Activated naive CD4-positive, alpha-beta T cell treated with anti-CD3 and anti-CD28 coated beads, Interleukin-2, amount 50 U/mL, for 72 hours (primary cell): ENCODE data around the gene PTPN2. TPM values are rescaled to one million over a fixed set of nuclear protein-coding genes. Genes with fewer than 3 reads are reported as not detected.
"Not testable (repeated sequence)": the region's sequence is repeated elsewhere in the genome, so short reads cannot be mapped to it uniquely, and the experiment has no call there.

Source experiments
- ATAC-seq, 2 donors: fragments of 150-1000 bp; cut with Tn5 transposase; 2 replicates each; pipeline ENCODE4 v1.10.0; 2021; ENCODE audit warnings: mild to moderate bottlenecking in 2 of 2, moderate library complexity in 2 of 2
- DNase-seq, 2 donors: peaks; one replicate each; pipeline ENCODE4 v3.0.0; 2021 to 2022; ENCODE audit warnings: low spot score in 2 of 2
- H3K27ac Mint-ChIP-seq, 2 donors: one replicate each; pipeline ENCODE4 v1.8.0; 2022; ENCODE audit warnings: mild to moderate bottlenecking in 2 of 2, mixed read lengths in 2 of 2
- H3K36me3 Mint-ChIP-seq, 2 donors: one replicate each; pipeline ENCODE4 v1.8.0; 2022; ENCODE audit warnings: mixed read lengths in 2 of 2
- H3K9me3 Mint-ChIP-seq, 2 donors: one replicate each; pipeline ENCODE4 v1.8.0; 2022; ENCODE audit warnings: mixed read lengths in 2 of 2
- total RNA-seq, 2 donors: library from RNA; stranded (reverse); gene quantifications; one replicate each; pipeline ENCODE4 v1.2.3, GENCODE V29; 2022

The PTPN2 gene
- total RNA-seq, 2 donors from 2014 or later, result 57.0 to 69.9 TPM

GRCh38 chr18:12873961-12874567 is 10.0 kb downstream of the PTPN2 start:
- ATAC-seq, DNase-seq, H3K9me3 Mint-ChIP-seq, H3K27ac Mint-ChIP-seq: not testable (repeated sequence)
- peaks cover 5 to 13% of the 10 kb centered on the region in 2 donors for H3K36me3 Mint-ChIP-seq

DNA sequence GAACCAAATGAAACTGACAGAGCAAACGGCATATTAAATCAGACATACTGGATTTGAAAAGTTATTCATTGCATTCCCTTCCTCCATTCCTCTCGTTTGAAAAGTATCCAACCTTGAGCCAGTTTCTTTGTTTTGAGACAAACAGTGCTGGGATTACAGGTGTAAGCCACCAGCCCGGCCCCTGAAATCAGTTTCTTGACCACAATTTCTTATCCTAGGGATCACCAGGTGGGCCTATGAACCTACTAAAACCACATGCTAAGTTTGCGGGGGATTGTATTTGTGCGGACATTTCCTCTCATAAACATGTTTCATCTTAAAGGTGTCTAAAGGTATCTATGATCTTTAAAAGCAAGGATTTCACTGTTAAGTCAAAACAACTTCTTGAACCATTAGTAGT is 11.6 kb downstream of the PTPN2 start:
- Mint-ChIP-seq H3K27ac (no peak overlapping the region), H3K9me3 (peaks cover 0 to 5% of the 10 kb centered on the region in 2 donors), H3K36me3 (peaks cover 5 to 8% of the 10 kb centered on the region in 2 donors)
- DNase-seq, result no peak
- no peak for ATAC-seq

- H3K27ac Mint-ChIP-seq, result no peak overlapping the region
These were observed 15.5 kb downstream of the PTPN2 start for GRCh38 chr18:12868576-12868975.

DNA sequence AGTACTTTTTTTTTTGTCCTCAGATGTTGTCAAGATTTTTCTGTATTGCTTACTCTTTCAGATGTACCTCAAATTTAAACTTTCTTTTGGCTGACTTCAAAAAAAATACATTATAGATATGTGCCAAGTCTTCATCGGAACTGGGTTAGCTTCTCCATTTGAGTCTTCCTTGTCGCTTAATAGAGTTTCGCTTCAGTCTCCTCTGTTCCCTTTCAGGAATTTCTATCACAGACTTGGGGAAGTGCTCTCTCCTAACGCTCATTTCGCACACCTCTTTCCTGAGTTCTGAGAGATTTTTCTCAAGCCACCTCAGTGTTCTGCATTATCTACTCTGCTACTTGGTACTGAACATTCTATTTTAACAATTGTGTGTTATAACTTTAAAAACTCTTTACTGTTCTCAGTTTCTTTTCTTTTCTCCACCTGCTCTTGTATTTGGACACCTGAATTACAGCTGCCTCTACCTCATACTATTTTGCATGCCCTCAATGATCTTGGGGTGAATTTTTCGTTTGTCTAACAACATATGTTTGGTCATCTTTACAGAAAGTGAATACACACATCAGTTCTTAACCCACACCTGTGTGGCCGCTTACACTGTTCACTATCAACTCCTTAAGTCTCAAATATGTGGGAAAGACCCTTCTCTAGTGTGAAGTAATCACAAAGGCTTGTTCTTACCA is 16.5 kb downstream of the PTPN2 start:
- Mint-ChIP-seq H3K9me3 (no peaks in the 10 kb centered on the region), H3K36me3 (no peaks in the 10 kb centered on the region), H3K27ac (no peak overlapping the region)
- ATAC-seq (no peak), DNase-seq (no peak)

More at GRCh38 chr18:12868576-12868975, 15.5 kb downstream of the PTPN2 start:
- H3K9me3 Mint-ChIP-seq, result no peaks in the 10 kb centered on the region
- ATAC-seq (no peak), DNase-seq (no peak)
- no peaks in the 10 kb centered on the region for H3K36me3 Mint-ChIP-seq

GRCh38 chr18:12863687-12864216 is 20.3 kb downstream of the PTPN2 start:
- no peaks in the 10 kb centered on the region for H3K36me3 Mint-ChIP-seq
- ATAC-seq (no peak), DNase-seq (no peak)
- H3K27ac Mint-ChIP-seq, result no peak overlapping the region
- H3K9me3 Mint-ChIP-seq, result no peaks in the 10 kb centered on the region

DNA sequence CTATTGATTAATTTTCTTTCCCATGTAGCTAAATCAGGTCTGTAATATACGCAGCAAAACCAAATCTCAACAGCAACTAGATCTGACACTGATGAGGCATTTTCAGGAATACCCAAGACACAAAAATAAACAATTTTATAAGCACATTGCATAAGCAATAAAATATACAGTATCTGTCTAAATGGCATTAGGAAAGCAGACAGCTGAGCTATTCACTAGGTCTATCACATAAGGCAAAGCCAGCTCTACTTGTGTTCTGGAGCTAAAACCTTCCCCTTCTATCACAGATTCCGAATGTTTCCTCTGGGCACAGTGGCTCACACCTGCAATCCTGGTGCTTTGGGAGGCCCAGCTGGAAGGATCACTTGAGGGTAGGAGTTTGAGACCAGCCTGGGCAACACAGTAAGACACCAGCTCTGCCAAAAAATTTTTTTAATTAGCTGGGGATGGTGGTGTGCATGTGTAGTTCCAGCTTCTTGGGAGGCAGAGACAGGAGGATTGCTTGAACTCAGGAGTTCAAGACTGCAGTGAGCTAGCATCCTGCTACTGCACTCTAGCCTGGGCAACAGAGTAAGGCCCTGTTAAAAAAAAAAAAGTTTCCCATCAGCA is 21.1 kb downstream of the PTPN2 start:
- H3K36me3 Mint-ChIP-seq, result peaks cover 0 to 4% of the 10 kb centered on the region in 2 donors
- no peak for ATAC-seq
- no peak for DNase-seq
- H3K27ac Mint-ChIP-seq, result peak overlapping the region; percentile 37 to 55
- no peaks in the 10 kb centered on the region for H3K9me3 Mint-ChIP-seq

GRCh38 chr18:12862467-12862866 is 21.6 kb downstream of the PTPN2 start:
- H3K27ac Mint-ChIP-seq, result peak overlapping the region; percentile 37 to 55
- peaks cover 0 to 7% of the 10 kb centered on the region in 2 donors for H3K36me3 Mint-ChIP-seq
- DNase-seq, result no peak
- ATAC-seq, result no peak
- H3K9me3 Mint-ChIP-seq, result no peaks in the 10 kb centered on the region

- ATAC-seq (no peak), DNase-seq (no peak)
- Mint-ChIP-seq H3K9me3 (no peaks in the 10 kb centered on the region), H3K36me3 (peaks cover 0 to 12% of the 10 kb centered on the region in 2 donors), H3K27ac (peak overlapping the region in 1 of 2 donors; percentile 27)
These were observed 22.4 kb downstream of the PTPN2 start for GRCh38 chr18:12861637-12862036.

DNA sequence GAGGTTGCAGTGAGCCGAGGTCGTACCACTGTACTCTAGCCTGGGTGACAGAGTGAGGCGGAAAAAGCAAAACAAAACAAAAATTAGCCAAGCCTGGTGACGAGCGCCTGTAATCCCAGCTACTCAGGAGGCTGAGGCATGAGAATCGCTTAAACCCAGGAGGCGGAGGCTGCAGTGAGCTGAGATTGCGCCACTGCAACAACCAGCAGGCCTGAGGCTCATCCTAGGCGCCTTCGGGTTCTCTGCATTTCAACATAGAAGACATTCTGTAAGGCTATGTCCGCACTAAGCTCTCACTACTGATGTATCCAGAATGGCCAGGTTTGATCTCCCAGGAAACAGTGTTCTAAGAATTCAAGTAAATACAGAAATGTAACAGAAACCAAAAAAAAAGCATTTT is 23.5 kb downstream of the PTPN2 start:
- ATAC-seq (no peak), DNase-seq (no peak)
- Mint-ChIP-seq H3K36me3 (peaks cover 0 to 22% of the 10 kb centered on the region in 2 donors), H3K27ac (no peak overlapping the region), H3K9me3 (peaks cover 0 to 4% of the 10 kb centered on the region in 2 donors)

DNA sequence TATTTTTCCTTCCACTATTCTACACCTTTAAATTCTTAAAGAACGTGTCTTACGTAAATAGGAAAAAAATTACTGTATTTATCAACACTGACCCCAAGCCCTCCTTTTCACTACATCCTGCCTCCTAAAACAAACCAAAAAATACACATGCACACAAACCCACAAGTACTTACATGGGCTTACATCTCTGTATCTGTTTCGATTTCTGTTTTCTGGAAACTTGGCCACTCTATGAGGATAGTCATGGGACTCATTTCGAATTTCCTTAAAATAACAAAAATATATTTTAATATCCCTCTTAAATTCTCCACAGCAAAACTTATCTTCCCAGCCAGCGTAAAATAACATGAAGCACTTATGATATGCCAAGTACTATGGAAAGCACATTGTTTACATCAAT is 25.0 kb downstream of the PTPN2 start:
- Mint-ChIP-seq H3K27ac (no peak overlapping the region), H3K9me3 (peaks cover 0 to 4% of the 10 kb centered on the region in 2 donors), H3K36me3 (peaks cover 0 to 36% of the 10 kb centered on the region in 2 donors)
- ATAC-seq, result no peak
- DNase-seq, result no peak

GRCh38 chr18:12857991-12858544 is 26.0 kb downstream of the PTPN2 start:
- Mint-ChIP-seq H3K27ac (no peak overlapping the region), H3K36me3 (peaks cover 5 to 43% of the 10 kb centered on the region in 2 donors), H3K9me3 (peaks cover 0 to 4% of the 10 kb centered on the region in 2 donors)
- DNase-seq (no peak), ATAC-seq (peak in 1 of 2 donors; percentile 76)

GRCh38 chr18:12857215-12857905 is 26.7 kb downstream of the PTPN2 start:
- peak overlapping the region in 1 of 2 donors; percentile 56 for H3K27ac Mint-ChIP-seq
- peak; percentile 75 to 83 for ATAC-seq
- DNase-seq, result no peak
- H3K36me3 Mint-ChIP-seq, result peaks cover 5 to 50% of the 10 kb centered on the region in 2 donors
- peaks cover 0 to 4% of the 10 kb centered on the region in 2 donors for H3K9me3 Mint-ChIP-seq

- no peak for ATAC-seq
- Mint-ChIP-seq H3K36me3 (peaks cover 5 to 51% of the 10 kb centered on the region in 2 donors), H3K27ac (no peak overlapping the region), H3K9me3 (peaks cover 0 to 4% of the 10 kb centered on the region in 2 donors)
- DNase-seq, result no peak
These were observed 28.1 kb downstream of the PTPN2 start for GRCh38 chr18:12855916-12856315.

GRCh38 chr18:12852566-12853315 is 31.3 kb downstream of the PTPN2 start:
- Mint-ChIP-seq H3K9me3 (peaks cover 0 to 4% of the 10 kb centered on the region in 2 donors), H3K27ac (no peak overlapping the region), H3K36me3 (peaks cover 10 to 63% of the 10 kb centered on the region in 2 donors)
- no peak for DNase-seq
- no peak for ATAC-seq

- Mint-ChIP-seq H3K27ac (no peak overlapping the region), H3K36me3 (peaks cover 10 to 64% of the 10 kb centered on the region in 2 donors), H3K9me3 (peaks cover 0 to 7% of the 10 kb centered on the region in 2 donors)
- no peak for DNase-seq
- ATAC-seq, result no peak
These were observed 32.3 kb downstream of the PTPN2 start for GRCh38 chr18:12851716-12852115.

- DNase-seq, result no peak
- ATAC-seq, result no peak
- peak overlapping the region in 1 of 2 donors; percentile 70 for H3K27ac Mint-ChIP-seq
- H3K36me3 Mint-ChIP-seq, result peaks cover 10 to 54% of the 10 kb centered on the region in 2 donors
- peaks cover 0 to 14% of the 10 kb centered on the region in 2 donors for H3K9me3 Mint-ChIP-seq
These were observed 34.5 kb downstream of the PTPN2 start for GRCh38 chr18:12849548-12849947.
